AG08395 (cell line): ENCODE data around the gene BTBD18.

ENCODE experiments used
- DNase-seq: peaks from one replicate; pipeline ENCODE4 v3.0.0; 2012; ENCODE audit warnings: mixed read lengths, low spot score

Gene BTBD18

DNA sequence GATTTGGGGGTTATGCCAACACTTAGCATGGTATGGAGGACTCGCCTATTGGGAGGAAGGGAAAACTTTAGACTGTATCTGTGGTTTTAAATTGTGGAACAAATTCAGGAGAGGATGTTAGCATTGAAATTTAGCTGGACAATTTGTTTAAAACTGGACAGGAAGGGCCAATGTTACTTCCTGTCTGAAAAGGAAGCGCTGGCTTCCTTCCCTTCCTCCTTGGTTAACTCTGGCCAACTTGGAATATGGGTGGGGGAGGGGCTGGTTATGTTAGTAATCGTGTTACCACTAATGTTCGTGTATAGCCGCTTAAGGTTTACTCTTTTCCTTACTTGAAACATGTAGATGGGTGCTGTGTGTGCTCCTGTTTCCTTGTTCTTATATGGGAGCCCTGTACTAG, 23.9 kb upstream of the BTBD18 start:
- no peak for DNase-seq

DNA sequence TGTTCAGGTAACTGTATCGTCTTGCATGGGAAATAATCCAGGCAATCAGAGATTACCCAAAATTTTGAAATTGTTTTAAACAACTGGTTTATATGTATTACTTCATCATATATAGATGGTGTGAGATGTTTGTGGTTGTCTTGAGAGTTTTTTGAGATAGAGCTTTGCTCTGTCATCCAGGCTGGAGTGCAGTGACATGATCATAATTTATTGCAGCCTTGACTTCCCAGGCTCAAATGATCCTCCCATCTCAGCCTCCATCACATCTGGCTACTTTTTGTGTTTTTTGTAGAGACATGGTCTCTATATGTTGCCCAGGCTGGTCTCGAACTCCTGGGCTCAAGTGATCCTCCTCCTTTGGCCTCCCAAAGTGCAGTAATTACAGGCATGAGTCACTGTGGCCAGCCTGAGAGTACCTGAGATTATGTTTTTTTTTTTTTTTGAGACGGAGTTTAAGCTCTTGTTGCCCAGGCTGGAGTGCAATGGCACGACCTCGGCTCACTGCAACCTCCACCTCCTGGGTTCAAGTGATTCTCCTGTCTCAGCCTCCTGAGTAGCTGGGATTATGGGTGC, 21.5 kb upstream of the BTBD18 start:
- no peak for DNase-seq

DNA sequence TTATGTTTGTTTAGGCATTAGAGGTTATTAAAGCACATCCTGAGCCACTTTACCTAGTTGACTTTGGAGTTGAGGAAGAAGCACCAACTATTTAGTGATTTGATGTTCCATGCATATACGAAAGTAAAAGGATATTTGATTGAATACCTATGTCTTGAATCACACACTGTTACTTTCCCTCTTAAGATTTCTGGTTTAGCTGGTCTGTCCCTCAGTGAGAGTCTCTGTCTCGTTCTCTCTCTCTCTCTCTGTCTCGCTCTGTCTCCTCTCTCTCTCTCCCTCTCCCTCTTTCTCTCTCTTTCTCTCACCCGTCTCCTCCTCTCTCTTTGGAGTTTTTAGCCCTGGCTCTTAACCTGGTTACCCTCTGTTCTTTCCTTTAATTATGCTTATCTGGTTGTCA, 20.9 kb upstream of the BTBD18 start:
- DNase-seq = no peak

GRCh38 chr11:57771365-57771764, 19.7 kb upstream of the BTBD18 start:
- DNase-seq = no peak

- DNase-seq = no peak
Measured at GRCh38 chr11:57770793-57771192, 19.2 kb upstream of the BTBD18 start.

GRCh38 chr11:57764972-57765371, 13.4 kb upstream of the BTBD18 start:
- no peak for DNase-seq

- no peak for DNase-seq
Measured at GRCh38 chr11:57764566-57764965, 12.9 kb upstream of the BTBD18 start.

GRCh38 chr11:57764021-57764420, 12.4 kb upstream of the BTBD18 start:
- no peak for DNase-seq

GRCh38 chr11:57763568-57763967, 11.9 kb upstream of the BTBD18 start:
- DNase-seq = peak; percentile 72

DNA sequence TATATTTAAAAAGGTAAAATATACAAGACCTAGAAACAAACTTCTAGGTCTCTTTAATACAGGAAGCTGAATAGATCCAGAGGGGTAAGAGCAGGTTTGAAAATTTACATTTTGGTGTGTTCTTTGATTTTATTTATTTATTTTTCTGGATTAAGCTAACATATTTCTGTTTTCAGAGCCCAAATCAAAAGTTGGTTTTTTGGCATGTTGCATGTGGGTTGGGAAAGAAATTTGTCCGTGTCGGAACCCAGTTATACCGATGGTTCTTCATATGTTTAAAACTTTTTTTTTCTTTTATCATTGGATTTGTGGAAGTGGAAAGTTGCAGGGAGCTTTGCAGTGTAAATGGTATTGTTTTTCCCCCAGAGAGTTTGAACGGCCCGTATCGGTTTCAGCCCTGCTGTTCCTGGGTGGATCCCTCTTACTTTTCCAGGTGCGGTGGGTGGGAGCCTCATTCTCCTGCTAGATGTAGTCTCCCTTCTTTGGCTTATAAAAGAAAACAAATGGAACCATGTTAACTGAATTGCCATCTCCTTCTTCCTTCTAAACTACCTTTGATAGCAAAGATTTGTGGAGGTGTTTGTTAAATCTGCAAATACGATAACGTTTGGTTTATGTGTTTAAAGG, 10.7 kb upstream of the BTBD18 start:
- no peak for DNase-seq

DNA sequence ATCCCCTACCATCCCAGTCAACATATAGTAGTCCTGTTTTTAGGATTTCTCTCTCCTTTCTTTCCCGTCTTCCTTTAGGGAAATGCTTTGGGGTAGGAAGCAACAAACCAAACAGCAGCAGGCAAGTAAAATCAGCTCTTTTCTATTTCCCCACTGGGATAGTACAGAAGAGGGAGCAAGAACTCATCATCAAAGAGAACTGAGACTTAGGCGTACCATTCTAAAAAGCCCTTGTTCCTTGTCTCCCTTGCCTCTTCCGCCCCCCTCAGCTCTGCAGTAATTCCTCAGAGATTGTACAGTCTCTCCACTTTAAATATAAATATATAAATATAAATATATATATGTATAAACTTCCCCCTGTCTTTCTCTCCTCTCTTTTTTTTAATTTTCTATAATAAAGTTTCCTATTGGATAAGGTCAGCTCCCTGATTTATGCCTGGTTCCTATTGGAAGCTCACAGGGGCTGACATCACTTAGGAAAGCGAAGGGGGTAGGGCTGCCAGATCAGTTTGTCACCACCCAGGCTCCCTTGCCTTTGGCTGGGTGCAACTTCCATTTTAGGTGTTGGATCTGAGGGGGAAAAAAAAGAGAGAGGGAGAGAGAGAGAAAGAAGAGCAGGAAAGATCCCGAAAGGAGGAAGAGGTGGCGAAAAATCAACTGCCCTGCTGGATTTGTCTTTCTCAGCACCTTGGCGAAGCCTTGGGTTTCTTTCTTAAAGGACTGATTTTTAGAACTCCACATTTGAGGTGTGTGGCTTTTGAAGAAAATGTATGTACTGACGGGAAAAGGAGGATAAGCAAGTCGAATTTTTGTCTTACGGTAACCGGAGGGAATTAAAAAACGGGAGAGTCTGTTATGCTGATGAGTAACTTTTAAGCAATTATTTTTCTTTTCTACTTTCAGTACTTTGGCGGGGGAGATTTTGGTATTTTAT, 9.9 kb upstream of the BTBD18 start, which contains the start of gene CTNND1:
TSS of gene CTNND1 (plus strand) at position 502 of the 934 bp plus-strand sequence. CDS start 29,677 bp downstream, outside the sequence.
- DNase-seq = peak; percentile 99

- no peak for DNase-seq
Measured at GRCh38 chr11:57758174-57758573, 6.6 kb upstream of the BTBD18 start.

DNA sequence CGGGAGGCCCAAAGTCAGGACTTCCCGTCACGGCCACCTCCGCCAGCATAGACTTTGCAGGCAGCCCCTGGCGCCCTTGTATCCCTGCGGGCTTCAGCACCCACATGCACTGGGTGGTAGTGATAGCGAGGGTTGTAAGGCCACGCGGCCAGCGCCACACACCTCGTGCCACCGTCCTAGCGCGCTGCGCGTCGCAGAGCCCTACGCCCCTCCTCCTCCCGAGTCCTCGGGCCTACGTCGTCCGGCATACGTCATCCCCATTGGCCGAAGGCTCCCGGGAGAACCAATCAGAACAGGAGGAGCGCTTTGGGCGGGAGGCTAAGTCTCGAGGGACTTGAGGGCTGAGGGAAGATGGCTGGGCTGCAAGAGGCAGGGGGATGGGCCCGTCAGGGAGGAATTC, 1.3 kb upstream of the BTBD18 start:
- no peak for DNase-seq

DNA sequence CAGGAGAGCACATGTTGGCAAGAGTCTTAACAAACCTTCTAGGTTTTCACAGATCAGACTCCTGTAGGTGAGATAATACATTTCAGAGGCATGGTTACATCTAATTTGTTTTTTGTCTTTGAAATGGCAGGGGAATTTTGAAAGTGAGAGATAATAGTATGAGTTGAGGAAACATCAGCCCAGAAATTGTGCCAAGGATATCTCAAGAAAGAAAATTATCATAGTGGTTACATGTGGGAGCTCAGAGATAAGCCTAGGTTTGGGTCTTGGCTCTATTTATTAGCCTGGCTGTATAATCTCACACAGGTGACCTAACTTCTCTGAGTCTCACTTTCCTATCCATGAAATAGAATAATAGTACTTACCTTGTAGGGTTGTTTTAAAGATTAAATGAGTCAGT, 443 bp downstream of the BTBD18 start:
- DNase-seq = no peak

- no peak for DNase-seq
Measured at GRCh38 chr11:57746920-57747319, 4.7 kb downstream of the BTBD18 start.

GRCh38 chr11:57745206-57745605, 6.4 kb downstream of the BTBD18 start:
- no peak for DNase-seq

DNA sequence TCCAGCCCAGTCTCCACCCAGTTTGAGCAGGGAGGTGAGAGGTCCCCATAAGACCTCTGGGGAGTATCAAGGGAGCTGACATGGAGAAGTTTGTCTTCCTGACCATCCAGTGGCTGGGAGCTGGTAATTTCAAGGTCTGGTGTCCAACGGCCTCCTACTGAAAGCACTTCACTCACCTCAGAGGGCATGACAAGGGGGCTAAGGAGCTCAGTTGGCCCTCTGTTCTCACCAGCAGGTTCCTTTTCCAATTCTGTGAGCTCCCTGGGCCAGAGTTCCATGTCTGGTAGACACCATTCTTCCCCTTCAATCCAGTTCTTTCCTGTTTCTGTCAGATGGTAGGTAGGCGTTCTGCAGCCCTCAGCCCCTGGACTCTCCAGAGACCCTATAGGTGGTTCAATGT, 7.3 kb downstream of the BTBD18 start:
- DNase-seq = no peak

GRCh38 chr11:57742087-57742452, 9.5 kb downstream of the BTBD18 start:
- no peak for DNase-seq

GRCh38 chr11:57741132-57742086, 10.2 kb downstream of the BTBD18 start, which contains the start of gene SELENOH:
TSS of gene SELENOH (plus strand) at chr11:57741491. CDS start at chr11:57741596, 105 bp downstream.
- peak; percentile 98 for DNase-seq

DNA sequence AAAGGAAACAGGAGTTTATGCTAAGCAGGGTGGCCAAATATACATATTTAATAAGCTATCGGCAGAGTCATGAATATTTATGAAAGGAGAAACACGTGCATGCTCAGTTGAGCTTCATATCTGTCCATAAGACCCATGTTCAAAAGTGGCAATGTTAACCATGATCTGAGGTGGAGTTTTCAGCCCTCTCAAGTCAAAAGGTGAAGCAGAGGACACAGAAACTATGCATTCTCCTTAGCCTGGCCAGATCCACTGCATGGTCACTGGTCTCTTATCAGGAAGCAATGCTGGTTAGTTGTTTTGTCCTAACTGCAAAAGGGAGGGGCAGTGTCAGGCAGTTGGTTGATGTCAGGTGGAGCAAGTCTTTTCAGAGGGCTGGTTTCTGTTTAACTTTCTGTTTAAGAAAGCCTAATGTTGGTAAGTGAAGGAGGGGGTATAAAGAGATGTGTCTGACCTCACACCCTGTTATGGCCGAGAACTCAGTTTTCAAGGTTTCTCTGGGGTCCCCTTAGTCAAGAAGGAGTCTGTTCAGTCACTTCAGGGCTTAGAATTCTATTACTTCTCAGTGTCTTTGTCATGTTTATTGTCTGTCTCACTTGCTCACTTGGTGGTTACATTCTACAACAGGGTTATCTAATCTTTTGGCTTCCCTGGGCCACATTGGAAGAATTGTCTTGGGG, 15.9 kb downstream of the BTBD18 start:
- no peak for DNase-seq

DNA sequence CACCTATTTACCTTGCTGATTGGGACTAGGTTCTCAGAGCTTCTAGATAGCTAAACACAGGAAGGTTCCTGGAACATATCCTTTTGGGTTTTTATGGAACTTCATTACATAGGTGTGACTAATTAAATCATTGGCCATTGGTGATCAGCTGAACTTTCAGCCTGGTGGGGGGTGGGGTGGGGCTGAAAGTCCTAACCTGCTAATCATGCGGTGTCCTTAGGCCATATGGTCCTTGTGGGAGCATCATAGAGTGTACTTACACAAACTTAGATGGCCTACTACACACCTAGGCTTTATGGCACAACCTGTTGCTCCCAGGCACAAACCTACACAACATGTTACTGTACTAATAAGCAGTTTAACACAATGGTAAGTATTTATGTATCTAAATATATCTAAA, 19.0 kb downstream of the BTBD18 start:
- no peak for DNase-seq
